T-helper 1 cell (primary cell): Measurements from ENCODE around the gene TGM1.

Experiments
- DNase-seq, 5 donors: peaks; one replicate each; pipeline ENCODE4 v3.0.0-alpha.2; 2012 to 2020

Gene TGM1

GRCh38 chr14:24270537-24271133 lies 7.7 kb upstream of the TGM1 start:
- DNase-seq = no peak

GRCh38 chr14:24269910-24270536 lies 7.0 kb upstream of the TGM1 start:
- no peak for DNase-seq

- no peak for DNase-seq
These were observed 6.4 kb upstream of the TGM1 start for GRCh38 chr14:24269368-24269767.

- DNase-seq = no peak
These were observed 5.2 kb upstream of the TGM1 start for GRCh38 chr14:24268225-24268624.

- DNase-seq = no peak
These were observed 4.5 kb upstream of the TGM1 start for GRCh38 chr14:24267516-24267915.

GRCh38 chr14:24266344-24267244 lies 3.6 kb upstream of the TGM1 start:
- DNase-seq = no peak

- DNase-seq = no peak
These were observed 1.3 kb upstream of the TGM1 start for GRCh38 chr14:24264298-24264697.

- no peak for DNase-seq
These were observed 871 bp upstream of the TGM1 start for GRCh38 chr14:24263848-24264247.

GRCh38 chr14:24261969-24262327 lies 1.0 kb downstream of the TGM1 start:
- no peak for DNase-seq

GRCh38 chr14:24261256-24261968 lies 1.6 kb downstream of the TGM1 start:
- DNase-seq = no peak

- DNase-seq = no peak
These were observed 2.2 kb downstream of the TGM1 start for GRCh38 chr14:24260780-24261157.

- DNase-seq = no peak
These were observed 2.8 kb downstream of the TGM1 start for GRCh38 chr14:24260026-24260779.

GRCh38 chr14:24259282-24260025 lies 3.5 kb downstream of the TGM1 start:
- no peak for DNase-seq

- DNase-seq = no peak
These were observed 4.3 kb downstream of the TGM1 start for GRCh38 chr14:24258548-24259265.

GRCh38 chr14:24258119-24258518 lies 4.9 kb downstream of the TGM1 start:
- DNase-seq = no peak

GRCh38 chr14:24256960-24257359 lies 6.0 kb downstream of the TGM1 start:
- DNase-seq = no peak

- DNase-seq = no peak
These were observed 6.9 kb downstream of the TGM1 start for GRCh38 chr14:24255931-24256711.

- DNase-seq = no peak
These were observed 7.5 kb downstream of the TGM1 start for GRCh38 chr14:24255438-24255837.

GRCh38 chr14:24254630-24255392 lies 8.2 kb downstream of the TGM1 start:
- DNase-seq = no peak

GRCh38 chr14:24253936-24254335 lies 9.0 kb downstream of the TGM1 start:
- no peak for DNase-seq
